GM21717 (cell line): ENCODE results near the gene TMTC2.
"Not testable (repeated sequence)": the region's sequence is repeated elsewhere in the genome, so short reads cannot be mapped to it uniquely, and the experiment has no call there.

Source experiments
- ATAC-seq: cut with Tn5 transposase; IDR thresholded peaks from one replicate; pipeline ENCODE4 v1.9.1; 2021; ENCODE audit warnings: mild to moderate bottlenecking, moderate library complexity; ENCODE audit not compliant: unreplicated experiment

TMTC2 gene

DNA sequence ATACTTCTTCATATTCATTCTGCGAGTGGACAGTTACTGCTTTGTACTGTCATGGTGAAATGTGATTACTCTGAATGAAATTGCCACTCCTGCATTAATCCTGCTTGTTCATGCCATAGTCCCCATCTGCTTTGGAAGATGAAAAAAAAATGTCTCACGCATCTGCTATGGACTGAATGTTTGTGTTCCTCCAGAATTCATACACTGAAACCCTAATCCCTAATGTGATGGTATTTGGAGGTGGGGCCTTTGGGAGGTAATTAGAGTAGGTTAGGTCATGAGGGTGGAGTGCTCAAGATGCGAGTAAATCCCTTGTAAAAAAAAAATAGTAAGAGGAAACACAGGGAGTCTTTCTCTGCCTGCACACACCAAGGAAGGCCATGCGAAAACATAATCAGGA lies 427.2 kb downstream of the TMTC2 start:
- no peak for ATAC-seq

DNA sequence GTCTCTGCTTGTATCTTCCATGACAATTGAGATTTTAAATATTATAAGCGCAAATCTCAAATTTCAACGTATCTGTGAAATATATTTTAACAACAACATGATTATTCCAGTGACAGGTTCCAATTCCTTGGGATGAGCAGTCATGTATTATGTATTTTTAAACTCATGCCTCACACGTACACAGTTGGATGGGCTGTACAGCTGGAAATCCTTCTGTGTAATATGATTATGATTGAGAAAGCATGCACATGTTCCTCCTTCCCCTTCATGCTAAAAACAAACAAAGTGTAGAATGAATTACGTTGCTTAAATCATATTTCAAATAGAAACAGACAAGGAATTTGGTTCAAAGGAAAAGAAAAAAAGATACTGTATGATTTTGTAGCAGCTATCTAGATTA lies 428.3 kb downstream of the TMTC2 start:
- no peak for ATAC-seq

DNA sequence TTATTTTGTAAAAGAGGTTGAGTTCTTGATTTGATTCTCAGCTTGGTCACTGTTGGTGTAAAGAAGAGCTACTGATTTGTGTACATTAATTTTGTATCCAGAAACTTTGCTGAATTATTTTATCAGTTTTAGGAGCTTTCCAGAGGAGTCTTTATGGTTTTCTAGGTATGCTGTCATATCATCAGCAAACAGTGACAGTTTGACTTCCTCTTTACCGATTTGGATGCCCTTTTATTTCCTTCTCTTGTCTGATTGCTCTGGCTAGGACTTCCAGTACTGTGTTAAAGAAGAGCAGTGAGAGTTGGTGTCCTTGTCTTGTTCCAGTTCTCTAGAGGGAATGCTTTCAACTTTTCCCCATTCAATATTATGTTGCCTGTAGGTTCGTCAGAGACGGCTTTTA lies 431.2 kb downstream of the TMTC2 start:
- ATAC-seq = not testable (repeated sequence)

- ATAC-seq = no peak
Measured at GRCh38 chr12:83121897-83122622, 435.4 kb downstream of the TMTC2 start.

GRCh38 chr12:83122623-83122934 lies 435.9 kb downstream of the TMTC2 start:
- ATAC-seq = no peak

DNA sequence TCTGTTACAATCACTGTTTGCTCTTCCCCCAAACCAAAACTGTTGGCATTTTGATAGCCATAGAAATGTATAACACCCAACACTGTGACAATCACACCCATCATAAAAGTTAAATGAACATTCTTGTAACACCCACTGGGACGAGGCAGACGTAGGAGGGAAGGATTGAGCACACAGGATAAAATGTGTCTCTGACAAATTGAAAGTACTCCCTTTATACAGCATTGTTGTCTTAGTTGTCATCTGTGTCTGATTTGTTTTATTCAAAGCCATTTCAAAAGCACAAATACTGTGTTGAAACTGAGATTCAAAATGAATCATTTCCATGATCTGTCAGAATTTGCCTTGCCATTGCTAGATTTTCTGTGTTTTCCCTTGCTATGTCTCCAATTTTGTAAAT lies 436.3 kb downstream of the TMTC2 start:
- ATAC-seq = peak; percentile 58

- no peak for ATAC-seq
Measured at GRCh38 chr12:83128540-83128939, 441.8 kb downstream of the TMTC2 start.

GRCh38 chr12:83130178-83130577 lies 443.5 kb downstream of the TMTC2 start:
- ATAC-seq = no peak

GRCh38 chr12:83132360-83132759 lies 445.7 kb downstream of the TMTC2 start:
- ATAC-seq = no peak

GRCh38 chr12:83136411-83136810 lies 449.7 kb downstream of the TMTC2 start:
- ATAC-seq = no peak

GRCh38 chr12:83140135-83140534 lies 453.4 kb downstream of the TMTC2 start:
- no peak for ATAC-seq

GRCh38 chr12:83141460-83141994 lies 454.8 kb downstream of the TMTC2 start:
- no peak for ATAC-seq

DNA sequence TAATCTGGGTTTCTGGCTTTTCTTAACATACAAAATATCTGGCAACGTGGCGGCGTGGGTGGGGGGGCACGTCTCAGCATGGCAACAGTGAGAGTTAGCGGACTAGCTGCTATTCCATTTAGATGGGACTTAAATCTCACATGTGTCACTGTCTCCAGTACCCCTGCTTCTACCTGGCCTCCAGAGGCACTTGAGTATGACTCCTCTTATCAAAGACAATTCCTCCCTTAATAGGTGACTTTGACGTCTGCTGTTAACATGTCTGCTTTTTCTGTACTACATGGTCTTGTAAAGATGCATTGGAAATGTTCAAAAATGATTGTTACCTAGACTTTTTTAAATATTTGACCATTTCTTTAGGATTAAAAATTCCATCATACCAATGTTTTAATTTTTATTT lies 456.2 kb downstream of the TMTC2 start:
- no peak for ATAC-seq

DNA sequence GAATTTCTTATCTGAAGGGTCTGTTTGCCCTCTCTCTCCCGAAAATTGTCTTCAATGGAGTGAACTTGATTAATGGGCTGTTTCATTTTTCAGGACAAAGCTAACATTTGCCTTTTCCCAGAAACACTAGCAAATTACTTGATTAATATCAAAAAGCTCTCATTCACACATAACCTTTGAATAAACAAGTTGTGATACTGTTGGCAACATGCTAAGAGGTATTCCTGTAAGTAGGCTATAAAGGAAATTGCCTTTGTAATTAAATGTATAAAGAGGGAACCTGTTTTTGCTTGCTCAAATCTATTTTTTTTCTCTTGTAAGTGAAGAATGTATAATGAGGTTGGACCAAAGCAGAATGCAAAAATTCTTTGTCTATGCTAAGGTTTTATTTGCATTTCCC lies 457.2 kb downstream of the TMTC2 start:
- no peak for ATAC-seq

DNA sequence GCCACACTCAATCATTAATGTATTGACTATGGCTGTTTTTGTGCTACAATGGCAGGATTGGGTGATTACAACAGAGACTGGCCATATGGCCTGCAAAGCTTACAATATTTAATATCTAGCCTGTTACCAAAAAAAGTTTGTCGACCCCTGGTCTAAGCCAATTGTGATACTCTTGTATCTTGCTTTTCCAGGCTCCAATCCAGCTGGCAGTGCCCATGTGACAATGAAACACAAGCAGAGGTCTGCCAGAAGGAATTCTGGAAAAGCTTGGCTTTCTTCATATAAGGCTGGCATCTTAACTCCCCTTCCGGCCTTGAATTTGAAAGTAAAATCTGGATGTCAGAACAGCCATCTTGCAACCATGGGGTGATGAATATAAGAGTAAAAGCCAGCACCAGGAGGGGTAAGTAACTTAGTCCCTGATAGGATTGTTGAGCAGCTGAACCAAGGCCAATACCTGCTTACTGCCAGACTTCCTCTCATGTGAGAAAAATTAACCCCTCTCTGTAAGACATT lies 458.7 kb downstream of the TMTC2 start:
- no peak for ATAC-seq

- ATAC-seq = no peak
Measured at GRCh38 chr12:83147341-83147740, 460.6 kb downstream of the TMTC2 start.

- no peak for ATAC-seq
Measured at GRCh38 chr12:83149987-83150386, 463.3 kb downstream of the TMTC2 start.

DNA sequence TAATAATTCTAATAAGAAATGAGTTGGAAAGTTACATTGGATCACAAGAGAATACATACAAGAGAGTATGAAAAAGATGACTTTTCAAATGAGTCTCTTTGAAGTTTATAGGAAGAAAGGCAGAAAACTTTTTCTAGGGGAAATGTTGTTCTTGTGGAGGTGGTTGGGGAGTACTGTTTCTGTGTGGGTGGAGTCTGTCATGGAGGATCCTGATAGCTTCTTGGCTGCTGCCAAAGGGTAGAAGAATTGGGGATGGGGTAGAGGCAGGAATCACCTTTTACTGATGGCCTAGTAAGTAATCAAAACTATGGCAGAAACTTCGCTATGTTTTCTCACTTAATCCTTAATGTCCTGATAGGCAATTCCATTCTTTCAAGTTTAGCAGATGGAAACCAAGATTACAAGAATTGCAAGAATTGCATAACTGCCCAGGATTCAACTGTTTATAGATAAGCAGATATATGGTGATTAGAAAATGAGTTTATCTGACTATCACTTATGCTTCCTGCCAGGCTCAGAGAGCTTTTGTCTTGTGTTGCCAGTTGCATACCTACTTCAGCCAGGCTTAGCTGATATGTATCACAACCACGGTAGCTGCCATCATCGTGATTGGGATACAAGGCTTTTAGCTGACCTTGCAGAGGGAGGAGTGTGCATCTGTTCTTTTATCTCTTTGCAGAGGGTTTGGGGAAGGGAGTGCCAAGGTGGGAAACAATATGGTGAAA lies 463.9 kb downstream of the TMTC2 start:
- no peak for ATAC-seq

GRCh38 chr12:83153177-83153576 lies 466.5 kb downstream of the TMTC2 start:
- ATAC-seq = peak; percentile 68

GRCh38 chr12:83156815-83157214 lies 470.1 kb downstream of the TMTC2 start:
- no peak for ATAC-seq

DNA sequence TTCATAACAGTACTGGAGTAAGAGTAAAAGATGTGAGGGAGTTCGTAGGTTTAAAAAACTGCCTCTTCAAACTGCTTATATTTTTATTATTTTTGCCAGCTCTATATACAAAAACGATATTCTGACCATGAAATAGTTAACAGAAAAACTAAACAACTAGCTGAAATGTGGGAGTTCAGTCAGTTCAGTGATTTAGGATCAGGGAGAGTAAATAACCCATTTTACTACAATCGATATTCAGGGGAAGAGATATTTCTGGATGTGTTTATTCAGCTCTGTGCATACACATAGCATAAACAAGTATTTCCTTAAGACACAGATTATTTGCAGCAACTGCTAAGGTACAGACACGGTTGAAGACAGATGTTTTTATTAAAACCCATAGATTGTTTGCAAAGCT lies 470.9 kb downstream of the TMTC2 start:
- ATAC-seq = no peak

- ATAC-seq = no peak
Measured at GRCh38 chr12:83158613-83159207, 472.0 kb downstream of the TMTC2 start.
